Activated CD4-positive, alpha-beta T cell treated with anti-CD3 and anti-CD28 coated beads, Interleukin-2, amount 50 U/mL, for 24 hours (primary cell): Measurements from ENCODE around the gene KLRC2.
"Not testable (repeated sequence)": the region's sequence is repeated elsewhere in the genome, so short reads cannot be mapped to it uniquely, and the experiment has no call there.

Experiments
- DNase-seq, 2 donors: peaks; one replicate each; pipeline ENCODE4 v3.0.0-alpha.2; 2020; ENCODE audit warnings: low read depth in 1 of 2, low spot score in 1 of 2

KLRC2 gene

DNA sequence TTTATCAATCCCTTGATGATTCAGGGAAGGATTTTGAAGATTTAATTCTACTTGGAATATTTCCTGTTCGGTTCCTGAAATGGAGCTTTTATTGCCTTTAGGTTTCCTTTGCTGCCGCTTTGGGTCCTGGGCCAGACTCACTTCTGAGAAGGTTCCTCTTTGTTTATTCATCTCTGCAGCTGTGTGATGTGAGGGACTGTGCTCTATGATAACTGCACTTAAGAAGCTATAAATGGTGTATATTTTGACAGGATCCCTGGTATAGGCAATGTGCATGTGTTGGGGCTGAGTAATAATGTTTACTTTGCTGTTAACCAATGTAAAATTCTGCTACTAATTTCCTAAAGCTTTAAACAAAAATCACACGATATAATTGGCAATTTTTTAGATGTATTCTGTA, at the start of gene KLRC2:
TSS of gene KLRC2 (minus strand) at position 195 of the 400 bp plus-strand sequence. CDS start at position 171, 24 bp downstream.
- DNase-seq, result not testable (repeated sequence)

DNA sequence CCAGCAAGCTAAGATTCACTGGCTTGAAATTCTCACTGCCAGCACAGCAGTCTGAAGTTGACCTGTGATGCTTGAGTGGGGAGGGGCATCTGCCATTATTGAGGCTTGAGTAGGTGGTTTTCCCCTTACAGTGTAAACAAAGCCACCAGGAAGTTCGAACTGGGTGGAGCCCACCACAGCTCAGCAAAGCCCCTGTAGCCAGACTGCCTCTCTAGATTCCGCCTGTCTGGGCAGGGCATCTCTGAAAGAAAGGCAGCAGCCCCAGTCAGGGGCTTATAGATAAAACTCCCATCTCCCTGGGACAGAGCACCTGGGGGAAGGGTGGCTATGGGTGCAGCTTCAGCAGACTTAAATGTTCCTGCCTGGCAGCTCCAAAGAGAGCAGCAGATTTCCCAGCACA, 46.1 kb upstream of the KLRC2 start:
- DNase-seq, result not testable (repeated sequence)

DNA sequence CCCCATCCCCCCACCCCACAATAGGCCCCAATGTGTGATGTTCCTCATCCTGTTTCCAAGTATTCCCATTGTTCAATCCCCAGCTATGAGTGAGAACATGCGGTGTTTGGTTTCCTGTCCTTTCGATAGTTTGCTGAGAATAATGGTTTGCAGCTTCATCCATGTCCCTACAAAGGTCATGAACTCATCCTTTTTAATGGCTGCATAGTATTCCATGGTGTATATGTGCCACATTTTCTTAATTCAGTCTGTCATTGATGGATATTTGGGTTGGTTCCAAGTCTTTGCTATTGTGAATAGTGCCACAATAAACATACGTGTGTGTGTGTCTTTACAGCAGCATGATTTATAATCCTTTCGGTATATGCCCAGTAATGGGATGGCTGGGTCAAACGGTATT, 37.0 kb upstream of the KLRC2 start:
- not testable (repeated sequence) for DNase-seq

DNA sequence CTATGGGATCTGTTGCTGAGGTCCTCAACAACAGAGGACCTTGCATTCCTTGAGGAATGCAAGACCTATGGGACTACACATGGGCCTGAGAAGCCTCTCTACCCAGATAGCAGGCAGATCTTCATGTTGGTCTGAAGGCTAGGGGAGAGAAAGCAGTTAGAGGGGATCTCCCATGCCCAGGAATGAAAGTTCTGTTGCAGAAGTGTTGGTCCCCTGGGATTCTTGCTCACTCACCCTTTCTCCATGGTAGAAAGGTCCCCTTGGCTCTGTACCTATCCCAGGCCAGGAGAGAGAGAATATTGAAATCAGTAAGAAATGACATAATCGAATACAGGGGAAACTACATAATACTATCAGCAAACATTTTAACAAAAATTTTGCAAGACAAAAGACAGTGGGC, 33.9 kb upstream of the KLRC2 start:
- DNase-seq, result no peak

DNA sequence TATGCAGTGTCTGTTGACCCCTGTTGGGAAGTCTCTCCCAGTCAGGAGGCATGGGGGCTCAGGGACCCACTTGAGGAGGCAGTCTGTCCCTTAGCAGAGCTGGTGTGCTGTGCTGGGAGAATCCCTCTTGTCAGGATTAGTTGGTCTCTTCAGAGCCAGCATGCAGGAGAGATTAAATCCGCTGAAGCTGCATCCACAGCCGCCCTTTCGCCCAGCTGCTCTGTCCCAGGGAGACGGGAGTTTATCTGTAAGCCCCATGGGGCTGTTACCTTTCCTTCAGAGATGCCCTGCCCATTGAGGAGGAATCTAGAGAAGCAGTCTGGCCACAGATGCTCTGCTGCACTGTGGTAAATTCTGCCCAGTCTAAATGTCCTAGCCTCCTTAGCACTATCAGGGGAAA, 30.5 kb upstream of the KLRC2 start:
- DNase-seq, result no peak

DNA sequence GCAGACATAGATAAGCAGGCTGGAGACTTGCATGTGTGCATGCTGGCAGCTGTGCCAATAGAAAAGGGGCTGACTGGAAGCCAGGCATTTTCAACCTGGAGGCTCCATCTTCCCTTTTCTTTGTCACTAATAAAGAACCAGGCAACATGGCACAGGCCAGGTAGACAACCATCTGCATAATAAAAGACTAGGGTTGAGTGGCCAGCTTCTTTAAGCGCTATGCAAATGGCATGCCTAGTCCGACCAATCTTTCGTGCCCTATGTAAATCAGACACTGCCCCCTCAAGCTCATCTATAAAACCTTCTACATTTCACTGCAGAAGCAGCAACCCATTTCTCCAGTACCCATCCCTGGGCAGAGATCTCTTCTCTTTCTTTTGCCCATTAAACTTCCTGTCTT, 21.9 kb upstream of the KLRC2 start:
- DNase-seq, result no peak

DNA sequence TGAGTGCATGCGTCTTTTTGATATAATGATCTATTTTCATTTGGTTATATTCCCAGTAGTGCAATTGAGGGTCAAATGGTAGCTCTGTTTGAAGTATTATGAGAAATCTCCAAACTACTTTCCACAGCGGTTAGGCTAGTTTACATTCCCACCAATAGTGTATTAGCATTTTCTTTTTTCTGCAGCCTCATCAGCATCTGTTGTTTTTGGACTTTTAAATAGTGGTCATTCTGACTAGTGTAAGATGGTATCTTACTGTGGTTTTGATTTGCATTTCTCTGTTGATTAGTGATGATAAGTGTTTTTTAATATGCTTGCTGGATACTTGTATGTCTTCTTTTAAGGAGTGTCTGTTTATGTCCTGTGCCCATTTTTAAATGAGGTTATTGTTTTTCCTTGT, 21.0 kb upstream of the KLRC2 start:
- no peak for DNase-seq

DNA sequence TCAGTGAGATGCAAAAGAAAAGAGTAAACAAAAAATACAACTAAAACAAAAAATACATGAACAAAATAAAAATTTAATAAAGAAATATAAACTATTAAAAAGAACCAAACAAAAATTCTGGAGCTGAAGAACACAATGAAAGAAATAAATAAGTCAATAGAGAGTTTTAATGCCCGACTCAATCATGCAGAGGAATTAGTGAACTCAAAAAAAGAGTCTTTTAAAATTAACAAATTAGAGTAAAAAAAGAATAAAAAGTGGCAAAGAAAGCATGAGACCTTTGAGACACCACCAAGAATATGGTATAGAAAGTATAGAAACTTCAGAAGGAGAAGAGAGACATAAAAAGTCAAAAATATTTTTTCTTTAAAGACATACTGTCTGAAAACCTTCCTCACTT, 20.0 kb upstream of the KLRC2 start:
- DNase-seq, result no peak

DNA sequence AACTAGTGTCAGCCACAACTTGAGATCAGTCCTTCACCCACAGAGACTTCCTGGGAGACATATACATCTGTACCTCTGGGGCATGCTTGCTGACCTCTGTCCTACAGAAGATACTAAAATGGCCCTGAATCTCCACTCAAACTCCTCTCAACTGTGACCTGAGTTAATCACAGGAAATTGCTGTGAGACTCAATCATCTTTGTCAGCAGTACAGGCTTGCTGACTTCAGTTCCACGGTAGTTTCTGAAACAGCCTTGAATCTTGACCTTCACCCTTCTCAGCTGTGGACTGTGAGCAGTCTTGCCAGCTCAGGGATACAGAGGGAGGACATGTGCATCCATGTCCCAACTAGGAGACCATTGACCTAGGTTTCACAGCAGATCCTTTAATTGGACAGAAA, 18.7 kb upstream of the KLRC2 start:
- DNase-seq, result no peak

DNA sequence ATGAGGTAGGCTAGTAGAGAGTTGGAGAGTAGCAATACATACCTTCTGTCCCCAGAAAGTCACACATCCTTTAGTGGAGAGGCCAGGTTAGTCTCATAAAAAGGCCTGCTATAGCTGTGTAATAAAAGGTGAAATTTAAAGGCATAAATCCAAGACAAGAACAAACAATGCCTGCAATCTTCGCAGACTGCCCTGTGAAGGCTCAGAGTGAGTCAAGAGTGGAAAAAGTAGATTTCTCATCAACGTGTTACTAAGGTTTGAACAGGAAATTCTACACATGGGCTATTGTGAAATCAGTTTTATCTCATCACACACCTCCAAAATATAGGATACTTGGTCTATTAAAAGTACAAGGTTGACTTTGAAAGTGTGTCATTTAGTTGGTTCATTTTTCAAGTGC, 17.3 kb upstream of the KLRC2 start, which contains the start of gene KLRC1:
TSS of gene KLRC1 (minus strand) at position 222 of the 400 bp plus-strand sequence. CDS start 2,221 bp downstream, outside the sequence.
- DNase-seq, result no peak

DNA sequence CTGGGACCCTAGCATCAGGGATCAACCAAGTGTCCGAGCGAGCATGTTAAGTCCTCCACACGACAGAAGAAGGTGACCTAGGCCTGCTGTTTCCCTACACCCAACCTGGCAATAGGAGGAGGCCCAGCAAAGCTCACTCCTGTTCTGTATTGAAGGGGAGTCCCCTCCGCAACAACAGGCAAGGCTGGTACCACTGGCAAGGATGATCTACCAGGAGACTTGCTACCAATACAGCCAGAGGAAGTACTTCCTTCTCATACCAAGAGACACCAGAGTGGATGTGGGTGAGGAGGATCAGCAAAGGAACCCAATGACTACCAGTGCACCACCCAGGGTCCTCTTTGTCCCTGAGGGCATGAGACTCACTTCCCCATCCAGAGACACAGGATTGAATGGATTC, 12.4 kb upstream of the KLRC2 start:
- no peak for DNase-seq

DNA sequence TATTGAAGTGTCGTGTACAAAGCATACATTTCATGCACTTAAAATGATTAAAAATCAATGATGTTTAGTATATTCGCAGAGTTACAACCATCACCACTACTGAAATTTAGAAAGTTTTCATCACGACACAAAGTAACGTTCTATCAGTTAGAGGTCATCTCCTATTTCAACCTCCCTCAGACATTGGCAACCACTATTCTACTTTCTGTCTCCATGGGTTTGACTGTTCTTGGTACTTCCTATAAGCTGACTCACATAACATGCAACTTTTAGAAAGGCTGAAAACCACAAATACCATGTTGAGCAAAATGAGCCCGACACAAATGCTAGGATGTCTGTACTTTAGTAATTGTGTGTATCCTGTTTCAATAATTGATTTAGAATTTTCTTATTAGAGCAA, 10.2 kb upstream of the KLRC2 start:
- DNase-seq, result not testable (repeated sequence)

DNA sequence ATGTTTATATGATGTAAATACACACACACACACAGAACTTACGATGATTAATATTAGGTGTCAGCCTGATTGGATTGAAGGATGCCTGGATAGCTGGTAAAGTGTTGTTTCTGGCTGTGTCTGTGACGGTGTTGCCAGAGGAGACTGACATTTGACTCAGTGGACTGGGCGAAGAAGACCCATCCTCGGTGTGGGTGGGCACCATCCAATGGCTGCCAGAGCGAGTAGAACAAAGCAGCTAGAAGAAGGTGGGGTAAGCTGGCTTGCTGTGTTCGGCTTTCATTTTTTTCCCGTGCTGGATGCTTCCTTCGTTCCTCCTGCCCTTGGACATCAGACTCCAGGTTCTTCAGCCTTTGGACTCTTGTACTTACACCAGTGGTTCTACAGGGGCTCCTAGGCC, 5.3 kb upstream of the KLRC2 start:
- DNase-seq, result not testable (repeated sequence)

DNA sequence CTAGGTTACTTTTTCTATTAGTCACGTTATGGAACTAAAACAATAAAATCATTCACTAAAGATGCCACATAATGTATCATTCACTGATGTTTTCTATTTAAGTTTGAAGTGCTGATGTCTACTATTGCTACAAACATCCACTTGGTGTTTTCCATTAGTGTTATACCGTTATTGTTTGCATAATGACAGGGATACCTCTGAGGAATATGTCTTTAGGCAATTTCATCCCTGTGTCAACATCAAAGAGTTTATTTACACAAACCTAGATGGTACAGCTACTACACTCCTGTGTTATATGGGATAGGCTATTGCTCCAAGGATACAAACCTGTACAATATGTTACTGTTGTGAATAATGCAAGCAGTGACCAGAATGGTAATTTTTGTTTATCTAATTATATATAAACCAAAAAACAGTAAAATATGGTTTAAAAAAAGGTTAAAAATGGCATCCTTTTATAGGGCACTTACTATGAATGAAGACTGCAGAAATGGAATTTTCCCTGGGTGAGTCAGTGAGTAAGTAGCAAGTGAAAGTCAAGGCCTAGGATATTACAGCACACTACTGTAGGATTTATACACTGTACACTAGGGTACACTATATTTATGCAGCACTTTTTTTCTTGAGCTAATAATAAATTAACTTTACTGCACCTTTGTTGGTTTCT, 3.9 kb upstream of the KLRC2 start:
- DNase-seq, result not testable (repeated sequence)

DNA sequence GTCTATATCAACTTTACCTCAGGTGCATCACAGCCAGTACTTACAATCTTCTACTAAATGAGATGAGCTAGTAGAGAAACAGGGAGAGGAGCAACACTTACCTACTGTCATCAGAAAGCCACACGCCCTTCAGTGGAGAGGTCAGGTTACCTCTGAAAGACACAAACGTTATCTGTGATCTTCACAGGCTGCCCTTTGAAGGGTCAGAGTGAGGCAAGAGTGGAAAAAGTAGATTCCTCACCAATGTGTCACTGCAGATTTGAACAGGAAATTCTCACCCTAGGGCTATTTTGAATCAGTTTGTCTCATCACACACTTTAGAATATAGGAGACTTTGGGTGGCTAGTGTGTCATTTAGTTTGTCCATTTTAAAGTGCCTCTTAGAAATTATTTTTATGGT, 1.8 kb upstream of the KLRC2 start:
- not testable (repeated sequence) for DNase-seq

DNA sequence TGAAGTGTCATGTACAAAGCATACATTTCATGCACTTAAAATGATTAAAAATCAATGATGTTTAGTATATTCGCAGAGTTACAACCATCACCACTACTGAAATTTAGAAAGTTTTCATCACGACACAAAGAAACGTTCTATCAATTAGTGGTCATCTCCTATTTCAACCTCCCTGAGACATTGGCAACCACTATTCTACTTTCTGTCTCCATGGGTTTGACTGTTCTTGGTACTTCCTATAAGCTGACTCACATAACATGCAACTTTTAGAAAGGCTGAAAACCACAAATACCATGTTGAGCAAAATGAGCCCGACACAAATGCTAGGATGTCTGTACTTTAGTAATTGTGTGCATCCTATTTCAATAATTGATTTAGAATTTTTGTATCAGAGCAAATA, 5.2 kb downstream of the KLRC2 start:
- DNase-seq, result not testable (repeated sequence)

DNA sequence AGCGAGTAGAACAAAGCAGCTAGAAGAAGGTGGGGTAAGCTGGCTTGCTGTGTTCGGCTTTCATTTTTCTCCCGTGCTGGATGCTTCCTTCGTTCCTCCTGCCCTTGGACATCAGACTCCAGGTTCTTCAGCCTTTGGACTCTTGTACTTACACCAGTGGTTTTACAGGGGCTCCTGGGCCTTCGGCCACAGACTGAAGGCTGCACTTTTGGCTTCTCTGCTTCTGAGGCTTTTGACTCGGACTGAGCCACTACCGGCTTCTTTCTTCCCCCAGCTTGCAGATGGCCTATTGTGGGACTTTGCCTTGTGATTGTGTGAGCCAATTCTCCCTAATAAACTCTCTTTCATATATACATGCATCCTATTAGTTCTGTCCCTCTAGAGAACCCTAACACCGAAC, 9.9 kb downstream of the KLRC2 start:
- DNase-seq, result not testable (repeated sequence)

DNA sequence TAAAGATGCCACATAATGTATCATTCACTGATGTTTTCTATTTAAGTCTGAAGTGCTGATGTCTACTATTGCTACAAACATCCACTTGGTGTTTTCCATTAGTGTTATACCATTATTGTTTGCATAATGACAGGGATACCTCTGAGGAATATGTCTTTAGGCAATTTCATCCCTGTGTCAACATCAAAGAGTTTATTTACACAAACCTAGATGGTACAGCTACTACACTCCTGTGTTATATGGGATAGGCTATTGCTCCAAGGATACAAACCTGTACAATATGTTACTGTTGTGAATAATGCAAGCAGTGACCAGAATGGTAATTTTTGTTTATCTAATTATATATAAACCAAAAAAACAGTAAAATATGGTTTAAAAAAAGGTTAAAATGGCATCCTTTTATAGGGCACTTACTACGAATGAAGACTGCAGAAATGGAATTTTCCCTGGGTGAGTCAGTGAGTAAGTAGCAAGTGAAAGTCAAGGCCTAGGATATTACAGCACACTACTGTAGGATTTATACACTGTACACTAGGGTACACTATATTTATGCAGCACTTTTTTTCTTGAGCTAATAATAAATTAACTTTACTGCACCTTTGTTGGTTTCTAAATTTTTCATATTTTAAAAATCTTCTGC, 11.4 kb downstream of the KLRC2 start:
- DNase-seq, result not testable (repeated sequence)

DNA sequence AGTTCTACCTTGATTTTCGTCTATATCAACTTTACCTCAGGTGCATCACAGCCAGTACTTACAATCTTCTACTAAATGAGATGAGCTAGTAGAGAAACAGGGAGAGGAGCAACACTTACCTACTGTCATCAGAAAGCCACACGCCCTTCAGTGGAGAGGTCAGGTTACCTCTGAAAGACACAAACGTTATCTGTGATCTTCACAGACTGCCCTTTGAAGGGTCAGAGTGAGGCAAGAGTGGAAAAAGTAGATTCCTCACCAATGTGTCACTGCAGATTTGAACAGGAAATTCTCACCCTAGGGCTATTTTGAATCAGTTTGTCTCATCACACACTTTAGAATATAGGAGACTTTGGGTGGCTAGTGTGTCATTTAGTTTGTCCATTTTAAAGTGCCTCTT, 13.7 kb downstream of the KLRC2 start:
- not testable (repeated sequence) for DNase-seq

DNA sequence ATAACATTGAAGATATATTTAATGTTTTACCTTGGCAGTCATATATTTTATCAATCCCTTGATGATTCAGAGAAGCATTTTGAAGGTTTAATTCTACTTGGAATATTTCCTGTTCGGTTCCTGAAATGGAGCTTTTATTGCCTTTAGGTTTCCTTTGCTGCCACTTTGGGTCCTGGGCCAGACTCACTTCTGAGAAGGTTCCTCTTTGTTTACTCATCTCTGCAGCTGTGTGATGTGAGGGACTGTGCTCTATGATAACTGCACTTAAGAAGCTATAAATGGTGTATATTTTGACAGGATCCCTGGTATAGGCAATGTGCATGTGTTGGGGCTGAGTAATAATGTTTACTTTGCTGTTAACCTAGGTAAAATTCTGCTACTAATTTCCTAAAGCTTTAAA, 15.5 kb downstream of the KLRC2 start, which contains the start of gene KLRC3:
TSS of gene KLRC3 (minus strand) at position 262 of the 400 bp plus-strand sequence. CDS start at position 217, 45 bp downstream.
- DNase-seq, result not testable (repeated sequence)

DNA sequence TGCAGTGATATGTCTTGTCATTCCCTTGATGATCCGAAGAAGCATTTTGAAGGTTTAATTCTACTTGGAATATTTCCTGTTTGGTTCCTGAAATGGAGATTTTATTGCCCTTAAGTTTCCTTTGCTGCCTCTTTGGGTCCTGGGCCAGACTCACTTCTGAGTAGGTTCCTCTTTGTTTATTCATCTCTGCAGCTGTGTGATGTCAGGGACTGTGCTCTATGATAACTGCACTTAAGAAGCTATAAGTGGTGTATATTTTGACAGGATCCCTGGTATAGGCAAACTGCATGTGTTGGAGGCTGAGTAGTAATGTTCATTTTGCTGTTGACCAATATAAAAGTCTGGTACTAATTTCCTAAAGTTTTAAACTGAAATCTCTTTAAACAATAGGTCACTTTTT, 26.4 kb downstream of the KLRC2 start, which contains the start of gene KLRC4:
TSS of gene KLRC4 (minus strand) at position 366 of the 400 bp plus-strand sequence. CDS start at position 184, 182 bp downstream.
- no peak for DNase-seq

DNA sequence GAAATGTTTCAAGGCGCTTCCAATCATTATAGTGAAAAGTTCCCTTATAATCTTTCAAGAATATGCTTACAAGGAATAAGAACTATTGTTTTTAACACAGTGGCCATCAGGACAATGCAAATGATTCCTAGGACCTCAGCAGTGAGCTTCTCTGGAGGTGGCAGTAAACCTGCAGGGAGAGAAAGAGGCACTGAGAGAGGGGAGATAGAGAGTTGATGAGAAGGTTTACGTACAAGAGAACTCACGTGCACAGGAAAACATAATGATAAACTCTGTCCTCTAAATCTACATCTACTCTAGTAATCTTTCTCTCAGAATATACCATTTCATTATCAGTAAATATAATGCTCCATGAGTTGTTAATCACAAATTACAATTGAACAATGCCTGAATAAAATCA, 27.0 kb downstream of the KLRC2 start:
- no peak for DNase-seq
